Vagina (tissue), 2 donors: ENCODE measurements around the gene RASGRP4. TPM values are rescaled to one million over a fixed set of nuclear protein-coding genes. Genes with fewer than 3 reads are reported as not detected.

ENCODE experiments used
- DNase-seq, 2 donors: peaks; one replicate each; pipeline ENCODE4 v3.0.0-alpha.2; 2017; ENCODE audit errors: extremely low spot score in 2 of 2
- H3K27ac ChIP-seq: fragments of 200-600 bp; sonication (generic); one replicate; pipeline ENCODE4 v1.5.1; 2019
- H3K27me3 ChIP-seq: fragments of 200-600 bp; sonication (generic); one replicate; pipeline ENCODE4 v1.5.1; 2019
- H3K36me3 ChIP-seq, 2 donors: fragments of 200-600 bp; sonication (generic); one replicate each; pipeline ENCODE4 v1.5.1; 2017 to 2019
- H3K4me1 ChIP-seq: fragments of 200-600 bp; sonication (generic); one replicate; pipeline ENCODE4 v1.5.1; 2019
- H3K4me3 ChIP-seq, 2 donors: fragments of 200-600 bp; sonication (generic); 1 replicate in 1 of 2; 2 replicates in 1 of 2; pipeline ENCODE4 v1.5.1; 2016 to 2019
- H3K9me3 ChIP-seq: fragments of 200-600 bp; sonication (generic); one replicate; pipeline ENCODE4 v1.5.1; 2019
- POLR2A ChIP-seq, 2 donors: fragments of 450-650 bp; IDR thresholded peaks; one replicate each; pipeline ENCODE4 v1.6.1; 2017; ENCODE audit warnings: antibody characterized with exemption in 2 of 2, mild to moderate bottlenecking in 2 of 2, moderate library complexity in 2 of 2
- POLR2AphosphoS5 ChIP-seq, 2 donors: sonication (generic); formaldehyde crosslinking; IDR thresholded peaks; one replicate each; pipeline ENCODE4 v1.9.0; 2017; ENCODE audit warnings: antibody characterized with exemption in 2 of 2, mild to moderate bottlenecking in 2 of 2, low read depth in 1 of 2; ENCODE audit not compliant: insufficient read depth in 1 of 2
- intact Hi-C: fragments of 100-400 bp; cut with DNase I; formaldehyde crosslinking; loops from one replicate; pipeline ENCODE4 v1.15.1; 2023
- total RNA-seq: library from RNA; depleted of rRNA; stranded (reverse); fragments of >200 nt; gene quantifications from one replicate; pipeline ENCODE4 v1.2.3, GENCODE V29; 2016
- TF ChIP-seq, protein P1 (sequence below), 3 experiments: fragments of 450-650 bp in 2 of 3; fragments of 200-600 bp in 1 of 3; sonication (generic) in 1 of 3; IDR thresholded peaks; one replicate each; pipeline ENCODE4 v1.5.1; 2017 to 2019; ENCODE audit warnings: antibody characterized with exemption in 3 of 3, mild to moderate bottlenecking in 2 of 3, moderate library complexity in 2 of 3

RASGRP4 gene
- total RNA-seq, 1 donor from 2014 or later = 2.9 TPM

DNA sequence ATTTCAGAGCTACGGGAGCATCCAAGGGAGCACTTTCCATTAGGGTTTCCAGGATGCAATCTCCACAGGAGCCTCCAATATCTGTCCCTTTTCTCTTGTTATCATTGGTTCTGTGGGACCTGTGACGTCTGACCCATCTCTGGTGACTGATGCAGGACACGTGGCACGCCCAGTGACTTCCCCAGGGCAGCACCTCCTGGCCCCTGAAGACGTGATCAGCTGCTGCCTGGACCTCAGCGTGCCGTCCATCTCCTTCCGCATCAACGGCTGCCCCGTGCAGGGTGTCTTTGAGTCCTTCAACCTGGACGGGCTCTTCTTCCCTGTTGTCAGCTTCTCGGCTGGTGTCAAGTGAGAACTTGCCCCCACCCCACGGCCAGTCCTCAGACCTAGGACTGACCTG, 33.0 kb upstream of the RASGRP4 start:
- no peaks in the 10 kb centered on the region for H3K9me3 ChIP-seq
- H3K27me3 ChIP-seq = no peaks in the 10 kb centered on the region
- DNase-seq = no peak
- H3K4me3 ChIP-seq = no peak overlapping the region
- TF ChIP-seq, protein P1, sequence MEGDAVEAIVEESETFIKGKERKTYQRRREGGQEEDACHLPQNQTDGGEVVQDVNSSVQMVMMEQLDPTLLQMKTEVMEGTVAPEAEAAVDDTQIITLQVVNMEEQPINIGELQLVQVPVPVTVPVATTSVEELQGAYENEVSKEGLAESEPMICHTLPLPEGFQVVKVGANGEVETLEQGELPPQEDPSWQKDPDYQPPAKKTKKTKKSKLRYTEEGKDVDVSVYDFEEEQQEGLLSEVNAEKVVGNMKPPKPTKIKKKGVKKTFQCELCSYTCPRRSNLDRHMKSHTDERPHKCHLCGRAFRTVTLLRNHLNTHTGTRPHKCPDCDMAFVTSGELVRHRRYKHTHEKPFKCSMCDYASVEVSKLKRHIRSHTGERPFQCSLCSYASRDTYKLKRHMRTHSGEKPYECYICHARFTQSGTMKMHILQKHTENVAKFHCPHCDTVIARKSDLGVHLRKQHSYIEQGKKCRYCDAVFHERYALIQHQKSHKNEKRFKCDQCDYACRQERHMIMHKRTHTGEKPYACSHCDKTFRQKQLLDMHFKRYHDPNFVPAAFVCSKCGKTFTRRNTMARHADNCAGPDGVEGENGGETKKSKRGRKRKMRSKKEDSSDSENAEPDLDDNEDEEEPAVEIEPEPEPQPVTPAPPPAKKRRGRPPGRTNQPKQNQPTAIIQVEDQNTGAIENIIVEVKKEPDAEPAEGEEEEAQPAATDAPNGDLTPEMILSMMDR (IDR thresholded peaks at IDR 0.05) = no peak
- no peak overlapping the region for H3K27ac ChIP-seq
- no peaks in the 10 kb centered on the region for H3K4me1 ChIP-seq
- intact Hi-C loops = no loop called here
- no peaks in the 10 kb centered on the region for H3K36me3 ChIP-seq

DNA sequence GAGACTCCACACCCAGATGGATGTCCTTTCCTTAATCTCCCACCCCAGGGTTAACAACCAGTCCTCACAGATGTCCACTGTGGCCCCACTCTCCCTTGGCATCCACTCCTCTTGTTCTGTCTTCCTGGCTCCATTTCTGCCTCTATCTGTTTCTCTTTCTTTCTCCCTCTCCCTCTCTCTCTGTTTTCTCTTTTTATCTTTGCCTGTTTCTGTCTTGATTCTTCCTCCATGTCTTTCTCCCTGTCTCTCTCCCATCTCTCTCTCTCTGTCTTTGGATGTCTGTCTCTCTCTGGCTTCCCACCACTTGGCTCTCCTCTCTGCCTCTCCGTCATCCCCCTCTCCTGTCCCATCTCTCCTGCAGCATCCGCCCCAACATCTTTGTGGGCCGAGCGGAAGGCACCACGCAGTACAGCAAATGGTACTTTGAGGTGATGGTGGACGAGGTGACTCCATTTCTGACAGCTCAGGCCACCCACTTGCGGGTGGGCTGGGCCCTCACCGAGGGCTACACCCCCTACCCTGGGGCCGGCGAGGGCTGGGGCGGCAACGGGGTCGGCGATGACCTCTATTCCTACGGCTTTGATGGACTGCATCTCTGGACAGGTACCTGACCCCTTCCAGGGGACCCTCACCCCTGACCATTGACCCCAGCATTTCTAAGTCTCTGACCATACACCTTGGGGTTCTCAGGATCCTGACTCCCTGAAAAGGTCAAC, 31.8 kb upstream of the RASGRP4 start:
- intact Hi-C loops = no loop called here
- H3K36me3 ChIP-seq = no peaks in the 10 kb centered on the region
- no peak overlapping the region for H3K4me3 ChIP-seq
- H3K27me3 ChIP-seq = no peaks in the 10 kb centered on the region
- TF ChIP-seq, protein P1 (IDR thresholded peaks at IDR 0.05) = no peak
- TF ChIP-seq POLR2A (IDR thresholded peaks at IDR 0.05) (no peak), POLR2AphosphoS5 (IDR thresholded peaks at IDR 0.05; ENCODE audit: insufficient read depth in 1 of 2, low read depth in 1 of 2) (no peak)
- DNase-seq = no peak
- H3K27ac ChIP-seq = no peak overlapping the region
- no peaks in the 10 kb centered on the region for H3K4me1 ChIP-seq
- H3K9me3 ChIP-seq = no peaks in the 10 kb centered on the region

DNA sequence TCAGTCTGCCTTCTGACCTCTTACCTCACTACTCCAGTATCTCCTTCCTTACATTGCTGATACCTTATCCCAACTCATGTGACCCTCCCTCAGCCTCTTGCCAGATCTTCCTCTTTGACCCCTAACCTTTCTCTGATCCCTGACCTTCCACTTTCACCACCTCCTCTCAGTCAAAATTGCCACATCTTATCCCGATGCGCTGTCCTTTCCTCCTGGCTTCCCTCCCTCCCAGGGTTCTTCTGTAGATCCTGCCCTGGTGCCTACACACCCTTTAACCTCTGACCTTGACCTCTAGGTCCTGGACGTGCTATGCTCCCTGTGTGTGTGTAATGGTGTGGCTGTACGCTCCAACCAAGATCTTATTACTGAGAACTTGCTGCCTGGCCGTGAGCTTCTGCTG, 31.2 kb upstream of the RASGRP4 start:
- H3K4me3 ChIP-seq = no peak overlapping the region
- no peaks in the 10 kb centered on the region for H3K36me3 ChIP-seq
- H3K9me3 ChIP-seq = no peaks in the 10 kb centered on the region
- H3K27ac ChIP-seq = no peak overlapping the region
- TF ChIP-seq, protein P1 (IDR thresholded peaks at IDR 0.05) = no peak
- no peaks in the 10 kb centered on the region for H3K27me3 ChIP-seq
- intact Hi-C loops = no loop called here
- DNase-seq = no peak
- no peaks in the 10 kb centered on the region for H3K4me1 ChIP-seq

DNA sequence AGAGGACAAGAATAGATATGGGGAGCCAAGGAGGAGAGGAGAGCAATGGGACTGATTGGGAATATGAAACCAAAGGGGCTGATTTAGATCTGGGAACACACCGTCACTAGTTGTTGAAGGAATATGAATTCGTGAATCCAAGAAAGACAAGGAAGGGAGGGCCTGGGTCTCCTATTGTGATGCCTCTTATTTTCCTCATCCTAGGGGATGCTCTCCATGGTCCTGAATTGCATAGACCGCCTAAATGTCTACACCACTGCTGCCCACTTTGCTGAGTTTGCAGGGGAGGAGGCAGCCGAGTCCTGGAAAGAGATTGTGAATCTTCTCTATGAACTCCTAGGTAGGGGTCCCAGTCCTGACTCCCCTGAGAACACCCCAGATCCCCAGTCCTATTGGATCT, 29.0 kb upstream of the RASGRP4 start:
- Histone ChIP-seq H3K27ac (no peak overlapping the region), H3K27me3 (no peaks in the 10 kb centered on the region), H3K36me3 (no peaks in the 10 kb centered on the region), H3K4me1 (no peaks in the 10 kb centered on the region), H3K4me3 (no peak overlapping the region), H3K9me3 (no peaks in the 10 kb centered on the region)
- DNase-seq = no peak
- intact Hi-C loops = no loop called here
- TF ChIP-seq, protein P1 (IDR thresholded peaks at IDR 0.05) = no peak
- TF ChIP-seq POLR2A (IDR thresholded peaks at IDR 0.05) (no peak), POLR2AphosphoS5 (IDR thresholded peaks at IDR 0.05; ENCODE audit: insufficient read depth in 1 of 2, low read depth in 1 of 2) (no peak)

DNA sequence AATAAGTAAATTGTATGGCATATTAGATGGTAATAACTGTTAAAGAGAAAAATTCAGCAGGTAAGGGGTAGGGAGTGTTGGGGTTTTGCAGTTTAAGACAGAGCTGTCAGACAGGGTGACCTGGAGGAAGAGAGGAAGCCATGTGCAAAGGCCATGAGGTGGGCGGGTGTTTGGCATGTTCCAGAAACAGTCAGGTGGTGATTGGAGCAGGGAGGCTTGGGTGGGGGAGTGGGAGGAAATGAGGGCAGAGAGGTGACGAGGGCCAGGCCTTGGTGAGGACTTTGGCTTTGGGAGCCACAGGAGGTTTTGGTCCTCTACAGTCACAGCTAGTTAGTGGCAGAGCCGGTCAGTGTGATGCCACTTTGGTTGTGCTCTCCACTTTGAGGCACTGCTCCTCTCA, 27.6 kb upstream of the RASGRP4 start:
- Histone ChIP-seq H3K4me3 (no peak overlapping the region), H3K36me3 (no peaks in the 10 kb centered on the region), H3K9me3 (no peaks in the 10 kb centered on the region), H3K27me3 (no peaks in the 10 kb centered on the region), H3K4me1 (no peaks in the 10 kb centered on the region), H3K27ac (no peak overlapping the region)
- DNase-seq = no peak
- intact Hi-C loops = no loop called here
- no peak for TF ChIP-seq POLR2AphosphoS5 (IDR thresholded peaks at IDR 0.05; ENCODE audit: insufficient read depth in 1 of 2, low read depth in 1 of 2)
- no peak for TF ChIP-seq POLR2A (IDR thresholded peaks at IDR 0.05)
- TF ChIP-seq, protein P1 (IDR thresholded peaks at IDR 0.05) = no peak
